ENCODE data around the gene RTP1.

- no peak for TF ChIP-seq CTCF (conservative IDR thresholded peaks at IDR 0.05; ENCODE audit: low read length)
- no peak for TF ChIP-seq EZH2phosphoT487 (IDR thresholded peaks at IDR 0.05; ENCODE audit: borderline replicate concordance)
Observed at GRCh38 chr3:187209491-187209890, 12.2 kb downstream of the RTP1 start.
